NCI-H524 treated with DMSO at 0.1 percent for 48 hours (cell line): ENCODE data around the gene SETBP1.

Experiments
- DNase-seq: peaks from one replicate; lab custom pipeline; 2025; lab: John Stamatoyannopoulos, UW

SETBP1 gene

GRCh38 chr18:44680273-44681075, at the start of gene SETBP1:
Gene SETBP1, plus strand, starts transcription at chr18:44680888. Its CDS starts 20,459 bp downstream, at chr18:44701347.
- peak; percentile 73 for DNase-seq

GRCh38 chr18:44632469-44633145, 48.1 kb upstream of the SETBP1 start:
- DNase-seq = no peak

- DNase-seq = no peak
Measured at GRCh38 chr18:44635546-44635945, 45.1 kb upstream of the SETBP1 start.

- no peak for DNase-seq
Measured at GRCh38 chr18:44636241-44636640, 44.4 kb upstream of the SETBP1 start.

- DNase-seq = no peak
Measured at GRCh38 chr18:44637210-44638033, 43.3 kb upstream of the SETBP1 start.

- no peak for DNase-seq
Measured at GRCh38 chr18:44638034-44638540, 42.6 kb upstream of the SETBP1 start.

GRCh38 chr18:44638811-44639210, 41.9 kb upstream of the SETBP1 start:
- DNase-seq = no peak

GRCh38 chr18:44643004-44643403, 37.7 kb upstream of the SETBP1 start:
- no peak for DNase-seq

- DNase-seq = no peak
Measured at GRCh38 chr18:44651478-44651877, 29.2 kb upstream of the SETBP1 start.

GRCh38 chr18:44651918-44652572, 28.6 kb upstream of the SETBP1 start:
- no peak for DNase-seq

- no peak for DNase-seq
Measured at GRCh38 chr18:44652722-44653121, 28.0 kb upstream of the SETBP1 start.

GRCh38 chr18:44654573-44654972, 26.1 kb upstream of the SETBP1 start:
- DNase-seq = no peak

- DNase-seq = no peak
Measured at GRCh38 chr18:44655435-44655834, 25.3 kb upstream of the SETBP1 start.

- DNase-seq = no peak
Measured at GRCh38 chr18:44659771-44660170, 20.9 kb upstream of the SETBP1 start.

GRCh38 chr18:44668270-44668975, 12.3 kb upstream of the SETBP1 start:
- no peak for DNase-seq

- DNase-seq = no peak
Measured at GRCh38 chr18:44671914-44672313, 8.8 kb upstream of the SETBP1 start.

GRCh38 chr18:44672506-44672905, 8.2 kb upstream of the SETBP1 start:
- no peak for DNase-seq

- DNase-seq = no peak
Measured at GRCh38 chr18:44673256-44673880, 7.3 kb upstream of the SETBP1 start.

- DNase-seq = no peak
Measured at GRCh38 chr18:44677933-44678332, 2.8 kb upstream of the SETBP1 start.

- DNase-seq = no peak
Measured at GRCh38 chr18:44678725-44679055, 2.0 kb upstream of the SETBP1 start.
